A549 (cell line): ENCODE results near the gene DOLPP1.

ENCODE experiments used
- CEBPB ChIP-seq, 2 experiments: fragments of >200 bp in 1 of 2; sonication (Bioruptor Twin) in 1 of 2; formaldehyde crosslinking in 1 of 2; IDR thresholded peaks; 2 replicates each; pipeline ENCODE4 v1.6.1; 2012 to 2016
- CTCF ChIP-seq: fragments of >200 bp; sonication (Bioruptor Twin); formaldehyde crosslinking; IDR thresholded peaks from 3 replicates; pipeline ENCODE4 v1.5.1; 2016
- PHF8 ChIP-seq: fragments of 200-600 bp; sonication (generic); IDR thresholded peaks from 2 replicates; pipeline ENCODE4 v1.6.1; 2016; ENCODE audit warnings: low read depth, mild to moderate bottlenecking, antibody characterized with exemption, moderate library complexity, borderline replicate concordance
- POLR2A ChIP-seq: IDR thresholded peaks from 2 replicates; pipeline ENCODE4 v1.6.1; 2012; ENCODE audit warnings: mild to moderate bottlenecking, low read length
- REST ChIP-seq: fragments of 200-600 bp; sonication (generic); IDR thresholded peaks from 2 replicates; pipeline ENCODE4 v1.6.1; 2016; ENCODE audit warnings: antibody characterized with exemption, mild to moderate bottlenecking, moderate library complexity
- RFX5 ChIP-seq: fragments of 450-650 bp; IDR thresholded peaks from 2 replicates; pipeline ENCODE4 v1.7.1; 2014; ENCODE audit warnings: antibody characterized with exemption, mild to moderate bottlenecking, moderate library complexity
- ZC3H11A ChIP-seq: fragments of 450-650 bp; IDR thresholded peaks from 2 replicates; pipeline ENCODE4 v1.6.1; 2014; ENCODE audit warnings: antibody characterized with exemption, mild to moderate bottlenecking

GRCh38 chr9:129038109-129038852 is 42.6 kb upstream of the DOLPP1 start:
- TF ChIP-seq REST (no peak), RFX5 (no peak), POLR2A (no peak), CTCF (no peak), ZC3H11A (no peak), CEBPB (IDR thresholded peaks at IDR 0.05) (no peak), PHF8 (no peak)
